Measurements from ENCODE around the gene DUSP23.

The DUSP23 gene

GRCh38 chr1:159786966-159787365 lies 6.2 kb downstream of the DUSP23 start:
- DNase-seq: no peak

GRCh38 chr1:159790237-159790917 lies 9.6 kb downstream of the DUSP23 start:
- DNase-seq: peak in 1 of 2 experiments; percentile 17

GRCh38 chr1:159791031-159791430 lies 10.3 kb downstream of the DUSP23 start:
- DNase-seq: no peak

GRCh38 chr1:159791461-159791860 lies 10.7 kb downstream of the DUSP23 start:
- DNase-seq: no peak

GRCh38 chr1:159795534-159795933 lies 14.8 kb downstream of the DUSP23 start:
- no peak for DNase-seq

- peak; percentile 69 to 81 for DNase-seq
Observed at GRCh38 chr1:159798893-159799292, 18.1 kb downstream of the DUSP23 start.

DNA sequence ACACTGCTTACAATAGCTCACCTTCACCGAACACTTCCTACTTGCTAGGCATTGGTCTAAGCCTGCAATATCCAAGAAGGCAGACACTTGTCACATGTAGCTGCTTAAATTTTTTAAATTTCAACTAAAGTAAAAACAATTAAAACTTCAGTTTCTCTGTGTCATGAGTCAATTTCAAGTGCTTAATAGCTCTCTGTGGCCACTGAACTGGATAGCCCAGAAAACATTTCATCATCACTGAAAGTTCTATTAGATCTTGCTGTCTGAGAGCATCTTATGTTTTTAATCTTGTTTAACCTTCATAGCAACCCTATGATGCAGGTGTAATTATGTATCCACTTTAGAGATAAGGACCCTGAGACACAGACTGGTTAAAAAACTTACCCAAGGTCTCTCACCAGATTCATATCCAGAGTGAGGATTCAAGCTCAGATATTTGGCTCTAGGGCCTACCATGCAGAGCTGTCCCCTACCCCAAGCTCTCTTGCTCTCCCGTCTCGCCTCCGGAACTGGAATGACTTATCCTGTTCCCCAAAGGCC lies 18.8 kb downstream of the DUSP23 start:
- DNase-seq: no peak

- no peak for DNase-seq
Observed at GRCh38 chr1:159800177-159800930, 19.6 kb downstream of the DUSP23 start.

DNA sequence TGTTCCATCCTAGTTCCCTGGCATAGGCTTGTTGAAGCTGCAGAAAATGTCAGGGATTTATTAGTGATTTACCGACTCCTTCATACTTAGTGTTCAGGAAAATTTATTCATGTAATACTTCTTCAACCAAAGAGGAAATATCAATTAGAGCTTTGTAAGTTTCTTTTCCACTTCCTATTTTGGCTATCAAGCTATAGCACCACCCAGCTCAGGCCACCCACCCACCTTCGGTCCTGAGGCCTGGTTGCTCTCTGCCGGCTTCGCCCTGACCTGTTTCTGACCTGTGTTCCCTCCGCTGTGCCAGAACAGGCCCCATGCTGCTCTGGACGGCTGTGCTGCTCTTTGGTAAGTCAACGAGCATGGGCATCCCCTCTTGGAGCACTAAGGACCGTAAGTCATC lies 21.3 kb downstream of the DUSP23 start, which contains the start of gene FCRL6:
TSS of gene FCRL6 (plus strand) at position 250 of the 400 bp plus-strand sequence. CDS start at position 315, 65 bp downstream.
- DNase-seq: no peak

DNA sequence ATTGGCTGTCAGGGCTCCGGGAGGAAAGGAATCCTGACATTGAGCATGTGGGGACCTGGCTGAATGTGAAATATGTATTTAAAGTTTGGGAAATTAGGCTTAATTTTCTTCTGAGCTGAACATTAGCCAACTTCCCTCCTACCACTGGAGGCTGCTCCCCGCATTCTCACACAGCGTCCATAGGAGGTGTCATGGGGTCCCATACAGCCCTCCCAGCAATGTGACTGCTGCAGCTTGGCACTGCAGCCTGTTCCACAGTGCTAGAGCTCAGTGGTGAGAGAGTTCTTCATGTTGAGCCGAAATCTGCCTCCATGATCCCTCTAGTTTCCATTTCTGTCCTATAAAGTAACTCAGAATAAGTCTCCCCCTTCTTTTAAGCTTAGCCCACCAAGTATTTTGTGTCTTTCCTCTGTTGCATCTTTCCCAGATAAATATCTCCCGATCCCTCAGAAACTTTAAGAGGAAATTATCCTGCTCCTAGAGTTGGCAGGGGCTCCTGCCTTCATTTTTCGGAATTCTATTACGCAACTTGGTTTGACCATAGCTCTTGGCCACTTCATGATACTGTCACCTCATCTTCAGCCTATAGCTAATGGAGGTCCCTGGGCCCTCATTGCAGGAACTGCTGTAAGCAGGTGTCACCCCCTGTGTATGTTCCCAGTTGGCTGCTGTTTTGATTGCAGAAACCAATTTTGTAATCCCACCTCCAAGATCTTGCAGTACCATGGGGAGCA lies 23.4 kb downstream of the DUSP23 start:
- DNase-seq: no peak

- no peak for DNase-seq
Observed at GRCh38 chr1:159804924-159805323, 24.2 kb downstream of the DUSP23 start.

- no peak for DNase-seq
Observed at GRCh38 chr1:159815926-159816325, 35.2 kb downstream of the DUSP23 start.

DNA sequence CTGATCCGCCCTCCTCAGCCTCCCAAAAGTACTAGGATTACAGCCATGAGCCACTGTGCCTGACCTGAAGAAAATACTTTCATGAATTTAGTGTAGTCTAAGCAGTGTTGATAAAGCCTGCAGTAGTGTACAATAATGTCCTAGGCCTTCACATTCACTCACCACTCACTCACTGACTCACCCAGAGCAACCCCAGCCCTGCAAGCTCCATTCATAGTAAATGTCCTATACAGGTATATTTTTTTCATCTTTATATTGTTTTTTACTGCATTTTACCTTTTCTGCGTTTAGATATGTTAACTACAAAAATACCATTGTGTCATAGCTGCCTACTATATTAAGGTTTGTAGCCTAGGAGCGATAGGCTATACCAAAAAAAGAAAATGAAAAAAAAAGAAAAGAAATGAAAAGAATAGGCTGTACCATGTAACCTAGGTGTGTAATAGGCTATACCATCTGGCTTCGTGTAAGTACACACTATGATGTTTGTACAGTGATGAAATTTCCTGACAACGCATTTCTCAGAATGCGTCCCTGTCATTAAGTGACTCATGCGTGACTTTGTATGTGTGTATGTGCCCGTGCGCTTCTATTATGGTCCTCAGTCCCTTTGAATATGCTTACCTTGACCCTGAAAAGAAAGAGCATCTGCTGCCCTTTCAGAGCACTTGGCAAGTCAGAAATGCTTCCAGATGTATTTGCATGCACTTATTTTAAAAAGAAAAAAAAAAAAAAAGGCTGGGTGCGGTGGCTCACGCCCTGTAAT lies 36.7 kb downstream of the DUSP23 start:
- peak; percentile 87 to 91 for DNase-seq

GRCh38 chr1:159821171-159821867 lies 40.6 kb downstream of the DUSP23 start:
- DNase-seq: peak; percentile 32 to 75

GRCh38 chr1:159823406-159823805 lies 42.6 kb downstream of the DUSP23 start:
- no peak for DNase-seq

DNA sequence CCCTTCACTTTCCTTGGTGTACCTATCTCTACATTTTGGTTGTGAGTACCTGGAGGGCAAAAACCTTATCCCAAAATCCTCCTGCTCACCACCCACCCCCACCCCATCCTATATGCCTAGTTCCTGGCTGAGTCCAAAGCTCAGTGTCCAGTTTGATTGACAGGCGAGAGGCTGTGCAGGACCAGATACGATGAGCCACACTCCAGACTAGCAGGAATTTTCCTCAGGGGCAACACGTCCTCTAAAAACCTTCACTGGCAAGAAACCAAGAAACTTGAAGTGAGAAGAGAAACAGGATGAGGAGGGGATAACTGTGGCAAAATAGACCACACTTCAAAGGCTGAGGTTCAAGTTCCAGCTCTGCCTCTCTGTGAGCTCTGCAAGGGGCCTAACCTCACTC lies 44.8 kb downstream of the DUSP23 start:
- no peak for DNase-seq

- DNase-seq: no peak
Observed at GRCh38 chr1:159826441-159827101, 45.8 kb downstream of the DUSP23 start, which contains the start of gene SLAMF8. SLAMF8 (plus strand) TSS chr1:159826873; CDS start chr1:159826899, 26 bp downstream.

GRCh38 chr1:159827102-159827490 lies 46.3 kb downstream of the DUSP23 start:
- DNase-seq: no peak

DNA sequence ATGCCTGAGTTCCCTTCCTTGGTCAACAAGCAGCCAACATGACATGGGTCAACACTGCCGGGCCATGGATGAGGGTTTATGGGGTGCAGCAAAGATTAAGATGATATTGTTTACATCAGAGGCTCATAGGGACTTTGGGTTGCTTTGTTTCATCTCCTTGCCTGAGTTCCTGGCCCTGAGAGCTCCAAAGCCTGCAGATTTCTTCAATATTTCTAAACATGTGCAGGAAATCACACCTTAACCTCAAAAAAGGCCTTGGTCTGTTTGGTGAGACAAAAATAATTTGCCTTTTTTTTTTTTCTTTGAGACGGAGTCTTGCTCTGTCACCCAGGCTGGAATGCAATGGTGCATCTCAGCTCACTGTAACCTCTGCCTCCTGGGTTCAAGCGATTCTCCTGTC lies 46.8 kb downstream of the DUSP23 start:
- DNase-seq: no peak

DNA sequence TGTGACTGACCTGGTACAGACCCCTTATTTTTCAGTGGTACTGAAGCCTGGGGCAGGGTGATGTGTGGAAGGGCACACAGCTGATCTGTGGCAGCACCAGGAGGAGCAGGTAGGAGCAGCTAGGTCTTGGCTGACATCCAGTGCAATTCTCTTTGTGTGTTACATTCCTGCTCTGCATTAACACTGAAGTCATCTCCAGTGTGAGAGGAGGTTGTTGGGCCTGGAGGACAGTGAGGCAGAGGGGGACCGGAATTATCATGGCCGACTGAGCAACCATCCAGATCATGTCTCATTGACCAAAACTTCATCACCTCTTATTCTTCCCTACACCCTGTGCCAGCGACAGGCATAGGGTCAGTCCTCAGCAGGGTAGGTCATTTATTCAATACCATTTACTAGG lies 47.4 kb downstream of the DUSP23 start:
- DNase-seq: no peak

- no peak for DNase-seq
Observed at GRCh38 chr1:159828581-159829272, 48.0 kb downstream of the DUSP23 start.

Measured in NCI-H1930 (cell line).